H1 (cell line): ENCODE results near the gene GLDC. TPM values are rescaled to one million over a fixed set of nuclear protein-coding genes. Genes with fewer than 3 reads are reported as not detected.

Experiments
- CTCF ChIA-PET: fragments of 300-600 bp; sonication (Branson Sonifier 250); formaldehyde crosslinking; loops from one replicate; lab custom pipeline; 2021; ENCODE audit not compliant: partially characterized antibody; lab: Charles Lee
- POLR2A ChIA-PET: fragments of 300-600 bp; sonication (Branson Sonifier 250); formaldehyde crosslinking; loops from one replicate; lab custom pipeline; 2021; ENCODE audit warnings: inconsistent platforms; ENCODE audit not compliant: partially characterized antibody; lab: Charles Lee
- DNase-seq, 2 experiments: peaks; one replicate each; pipeline versions ENCODE4 v3.0.0 to v3.0.0-alpha.2; 2010 to 2022; ENCODE audit warnings: low spot score in 2 of 2, low read depth in 1 of 2, mixed read lengths in 1 of 2
- FAIRE-seq: peaks from 2 replicates; lab custom pipeline; 2011; peaks lifted over from hg19 to GRCh38; lab: Jason Lieb, UNC
- H2AFZ ChIP-seq: 2 replicates; pipeline ENCODE4 v1.8.1; 2012; ENCODE audit warnings: low read length, inconsistent platforms
- H2AK5ac ChIP-seq: 2 replicates; pipeline ENCODE4 v1.6.1; 2013; ENCODE audit warnings: low read depth, low read length
- H2BK120ac ChIP-seq: replicated peaks from 2 replicates; pipeline ENCODE3; 2013; ENCODE audit warnings: low read depth, low read length, inconsistent platforms
- H2BK12ac ChIP-seq: 2 replicates; pipeline ENCODE4 v1.6.1; 2013; ENCODE audit warnings: low read depth, low read length
- H2BK15ac ChIP-seq: 2 replicates; pipeline ENCODE4 v1.6.1; 2013; ENCODE audit warnings: low read length
- H2BK20ac ChIP-seq: 2 replicates; pipeline ENCODE4 v1.6.1; 2013; ENCODE audit warnings: low read length
- H2BK5ac ChIP-seq: 2 replicates; pipeline ENCODE4 v1.6.1; 2013; ENCODE audit warnings: low read depth, low read length
- H3K14ac ChIP-seq: 2 replicates; pipeline ENCODE4 v1.6.1; 2013; ENCODE audit warnings: inconsistent platforms; ENCODE audit not compliant: insufficient read length
- H3K18ac ChIP-seq: 2 replicates; pipeline ENCODE4 v1.6.1; 2013; ENCODE audit warnings: low read length; ENCODE audit errors: extremely low read depth
- H3K23ac ChIP-seq: 2 replicates; pipeline ENCODE4 v1.6.1; 2013; ENCODE audit warnings: inconsistent platforms; ENCODE audit not compliant: insufficient read length
- H3K23me2 ChIP-seq: 2 replicates; pipeline ENCODE4 v1.6.1; 2013; ENCODE audit warnings: low read depth, low read length
- H3K27ac ChIP-seq: 2 replicates; pipeline ENCODE4 v1.6.1; 2011; ENCODE audit warnings: low read depth, low read length, inconsistent platforms
- H3K27me3 ChIP-seq, 4 experiments: replicated peaks in 1 of 4; 1 replicate in 1 of 4; 2 replicates in 3 of 4; pipeline versions ENCODE4 v1.6.1 to v1.8.1; 2011 to 2013; ENCODE audit warnings: low read length in 3 of 4, mild to moderate bottlenecking in 3 of 4, inconsistent platforms in 2 of 4, mixed read lengths in 2 of 4, moderate library complexity in 1 of 4; ENCODE audit not compliant: control insufficient read depth in 3 of 4, insufficient read depth in 3 of 4; ENCODE audit errors: extremely low read depth in 1 of 4
- H3K36me3 ChIP-seq, 4 experiments: 2 replicates each; pipeline versions ENCODE4 v1.6.1 to v1.8.1; 2011 to 2013; ENCODE audit warnings: mild to moderate bottlenecking in 4 of 4, low read length in 3 of 4, moderate library complexity in 2 of 4, control low read depth in 1 of 4, inconsistent platforms in 1 of 4; ENCODE audit not compliant: insufficient read depth in 4 of 4, control insufficient read depth in 2 of 4
- H3K4ac ChIP-seq: replicated peaks from 2 replicates; pipeline ENCODE3; 2013; ENCODE audit warnings: low read length, low read depth, mixed read lengths, inconsistent platforms; ENCODE audit not compliant: insufficient read length
- H3K4me1 ChIP-seq, 4 experiments: replicated peaks in 1 of 4; 1 replicate in 1 of 4; 2 replicates in 3 of 4; pipeline versions ENCODE4 v1.6.1 to v1.8.1; 2011 to 2013; ENCODE audit warnings: low read length in 3 of 4, inconsistent platforms in 2 of 4, mixed read lengths in 1 of 4; ENCODE audit not compliant: insufficient read depth in 4 of 4, control insufficient read depth in 3 of 4
- H3K4me2 ChIP-seq, 2 experiments: 2 replicates each; pipeline versions ENCODE4 v1.6.1 to v1.8.1; 2011 to 2013; ENCODE audit warnings: low read depth in 2 of 2, low read length in 2 of 2, control low read depth in 1 of 2, inconsistent platforms in 1 of 2, mild to moderate bottlenecking in 1 of 2; ENCODE audit not compliant: insufficient read depth in 1 of 2
- H3K4me3 ChIP-seq, 4 experiments: fragments of 200-600, 300-600 bp in 1 of 4; sonication (generic), shearing (Covaris generic), sonication (Bioruptor Twin) in 1 of 4; 2 replicates each; pipeline versions ENCODE4 v1.5.1 to v1.8.1; 2011 to 2016; ENCODE audit warnings: low read length in 4 of 4, low read depth in 3 of 4, control low read depth in 2 of 4, inconsistent platforms in 2 of 4, mild to moderate bottlenecking in 2 of 4, mixed read lengths in 1 of 4, moderate library complexity in 1 of 4; ENCODE audit not compliant: insufficient read depth in 2 of 4; ENCODE audit errors: extremely low read depth in 1 of 4
- H3K56ac ChIP-seq: replicated peaks from 2 replicates; pipeline ENCODE3; 2013; ENCODE audit warnings: low read depth, mild to moderate bottlenecking, mixed read lengths, low read length, inconsistent platforms; ENCODE audit not compliant: insufficient read length
- H3K79me1 ChIP-seq: 2 replicates; pipeline ENCODE4 v1.6.1; 2013; ENCODE audit warnings: low read depth, low read length, control low read depth
- H3K79me2 ChIP-seq, 2 experiments: 2 replicates each; pipeline versions ENCODE4 v1.6.1 to v1.8.1; 2012 to 2013; ENCODE audit warnings: low read length in 2 of 2, mild to moderate bottlenecking in 2 of 2, inconsistent platforms in 1 of 2; ENCODE audit not compliant: insufficient read depth in 2 of 2, control insufficient read depth in 1 of 2
- H3K9ac ChIP-seq, 4 experiments: replicated peaks in 1 of 4; 1 replicate in 1 of 4; 2 replicates in 3 of 4; pipeline versions ENCODE4 v1.6.1 to v1.8.1; 2011 to 2013; ENCODE audit warnings: low read depth in 3 of 4, low read length in 3 of 4, control low read depth in 2 of 4, mild to moderate bottlenecking in 2 of 4, moderate library complexity in 2 of 4, inconsistent platforms in 1 of 4; ENCODE audit errors: extremely low read depth in 1 of 4
- H3K9me3 ChIP-seq, 2 experiments: 2 replicates each; pipeline versions ENCODE4 v1.6.1 to v1.8.1; 2012 to 2013; ENCODE audit warnings: mild to moderate bottlenecking in 2 of 2, moderate library complexity in 2 of 2, control low read depth in 1 of 2, inconsistent platforms in 1 of 2, low read depth in 1 of 2, low read length in 1 of 2, mixed read lengths in 1 of 2; ENCODE audit not compliant: insufficient read depth in 2 of 2
- H4K20me1 ChIP-seq, 2 experiments: replicated peaks in 1 of 2; 2 replicates each; pipeline versions ENCODE3 to v1.8.1; 2011 to 2013; ENCODE audit warnings: inconsistent platforms in 2 of 2, low read length in 2 of 2, mild to moderate bottlenecking in 1 of 2; ENCODE audit not compliant: insufficient read depth in 2 of 2, control insufficient read depth in 1 of 2
- H4K5ac ChIP-seq: 2 replicates; pipeline ENCODE4 v1.6.1; 2013; ENCODE audit warnings: low read length, low read depth, mixed read lengths, inconsistent platforms; ENCODE audit not compliant: insufficient read length
- H4K8ac ChIP-seq: 2 replicates; pipeline ENCODE4 v1.8.0; 2013; ENCODE audit warnings: mild to moderate bottlenecking, moderate library complexity, low read length, inconsistent platforms; ENCODE audit not compliant: insufficient read depth; ENCODE audit errors: extremely low read depth
- H4K91ac ChIP-seq: replicated peaks from 2 replicates; pipeline ENCODE3; 2013; ENCODE audit warnings: low read length, mixed read lengths, inconsistent platforms; ENCODE audit not compliant: insufficient read length
- ASH2L ChIP-seq: fragments of 200-600, 300-600 bp; sonication (generic); IDR thresholded peaks from one replicate; pipeline ENCODE4 v1.7.1; 2017; ENCODE audit warnings: low read length
- CBX5 ChIP-seq: fragments of 300-800, 300-1000 bp; sonication (generic); IDR thresholded peaks from 2 replicates; pipeline ENCODE4 v1.7.1; 2016; ENCODE audit warnings: antibody characterized with exemption, low read length, low read depth
- EGR1 ChIP-seq: IDR thresholded peaks from 2 replicates; pipeline ENCODE4 v1.6.1; 2011; ENCODE audit warnings: low read depth, low read length, borderline replicate concordance
- GTF2F1 ChIP-seq: IDR thresholded peaks from 2 replicates; pipeline ENCODE4 v1.6.1; 2012; ENCODE audit warnings: low read depth, low read length, improper control_type of control experiment, borderline replicate concordance
- JUN ChIP-seq: IDR thresholded peaks from 2 replicates; pipeline ENCODE4 v1.6.1; 2011; ENCODE audit warnings: low read depth, mild to moderate bottlenecking, improper control_type of control experiment, low read length
- JUND ChIP-seq: IDR thresholded peaks from 2 replicates; pipeline ENCODE4 v1.6.1; 2011; ENCODE audit warnings: mild to moderate bottlenecking, improper control_type of control experiment, low read length
- NRF1 ChIP-seq: IDR thresholded peaks from 2 replicates; pipeline ENCODE4 v1.6.1; 2011; ENCODE audit warnings: mild to moderate bottlenecking, low read depth, low read length, improper control_type of control experiment
- RBBP5 ChIP-seq: IDR thresholded peaks from 2 replicates; pipeline ENCODE4 v1.7.1; 2012; ENCODE audit warnings: low read depth, mild to moderate bottlenecking, inconsistent platforms, low read length, moderate library complexity, borderline replicate concordance
- SIN3A ChIP-seq, 2 experiments: IDR thresholded peaks in 1 of 2; conservative IDR thresholded peaks in 1 of 2; 2 replicates each; pipeline ENCODE4 v1.6.1; 2011 to 2012; ENCODE audit warnings: low read length in 2 of 2, improper control_type of control experiment in 1 of 2, low read depth in 1 of 2, mild to moderate bottlenecking in 1 of 2
- SIX5 ChIP-seq: IDR thresholded peaks from 2 replicates; pipeline ENCODE4 v1.6.1; 2011; ENCODE audit warnings: mild to moderate bottlenecking, low read depth, low read length
- SP1 ChIP-seq: IDR thresholded peaks from 2 replicates; pipeline ENCODE4 v1.6.1; 2011; ENCODE audit warnings: low read depth, low read length
- TAF1 ChIP-seq: IDR thresholded peaks from 2 replicates; pipeline ENCODE4 v1.6.1; 2011; ENCODE audit warnings: mild to moderate bottlenecking, low read depth, low read length
- USF2 ChIP-seq: IDR thresholded peaks from 2 replicates; pipeline ENCODE4 v1.6.1; 2011; ENCODE audit warnings: low read length, improper control_type of control experiment
- ZNF274 ChIP-seq: IDR thresholded peaks from 2 replicates; pipeline ENCODE4 v1.7.0; 2012; ENCODE audit warnings: low read length, borderline replicate concordance; ENCODE audit errors: extremely low read depth
- WGBS, 2 experiments: shearing (Covaris generic) in 1 of 2; methylation state at CpG; one replicate each; pipeline versions ENCODE4 v1.1.6 to v1.1.7; 2013 to 2015; ENCODE audit warnings: low lambda C conversion rate in 2 of 2, mixed read lengths in 2 of 2, inconsistent platforms in 1 of 2, low coverage in 1 of 2, missing lambda C conversion rate in 1 of 2; ENCODE audit not compliant: insufficient replicate concordance in 2 of 2, insufficient coverage in 1 of 2, insufficient read length in 1 of 2; ENCODE audit errors: extremely low coverage in 1 of 2, missing lambda C conversion rate in 1 of 2; 5-methylcytosine and 5-hydroxymethylcytosine counted together
- polyA plus RNA-seq, 7 experiments: library from polyadenylated mRNA; depleted of rRNA in 3 of 7; stranded (reverse) in 5 of 7; unstranded in 2 of 7; fragments of >200 nt in 5 of 7; fragments of 200-250 nt in 2 of 7; gene quantifications; 1 replicate in 5 of 7; 2 replicates in 1 of 7; 4 replicates in 1 of 7; pipeline versions ENCODE4 v1.2.1 to v1.2.3, GENCODE V29; 2011 to 2013; ENCODE audit warnings: missing spikeins in 2 of 7, mixed read lengths in 2 of 7
- total RNA-seq: library from RNA; stranded (reverse); fragmentation: NEBNext Ultra II Directional; extraction: Animal tissue kit (Norgen Biotek cat#: 25700); gene quantifications from 2 replicates; pipeline ENCODE4 v1.2.1, GENCODE V29; 2021

Gene GLDC
- total and polyA plus RNA-seq, 2 of the 8 experiments (the other 6 are each of a cell fraction or from before 2014, with no cell fraction given) = 48.8 to 101 TPM

GRCh38 chr9:6564868-6565267, 80.7 kb downstream of the GLDC start:
- no peak overlapping the region for H2BK120ac ChIP-seq
- H3K79me1 ChIP-seq = no peaks in the 10 kb centered on the region
- no peak overlapping the region for H3K4ac ChIP-seq
- no peak overlapping the region for H3K14ac ChIP-seq
- no peaks in the 10 kb centered on the region for H3K27me3 ChIP-seq
- H3K56ac ChIP-seq = no peak overlapping the region
- no peak overlapping the region for H2BK15ac ChIP-seq
- FAIRE-seq (no peak), DNase-seq (no peak)
- no peak overlapping the region for H4K5ac ChIP-seq
- H2BK12ac ChIP-seq = no peak overlapping the region
- no peak overlapping the region for H4K8ac ChIP-seq
- H3K4me2 ChIP-seq = no peak overlapping the region
- no peak overlapping the region for H2BK20ac ChIP-seq
- POLR2A ChIA-PET = no interaction called here
- no peak overlapping the region for H4K91ac ChIP-seq
- H4K20me1 ChIP-seq = no peaks in the 10 kb centered on the region
- H3K23ac ChIP-seq = no peak overlapping the region
- no peak overlapping the region for H3K4me3 ChIP-seq
- no peaks in the 10 kb centered on the region for H3K23me2 ChIP-seq
- H3K27ac ChIP-seq = no peak overlapping the region
- no peak overlapping the region for H3K9ac ChIP-seq
- peaks cover 0 to 9% (median 0%) of the 10 kb centered on the region in 4 experiments; a peak in 5 of 8 replicates for H3K36me3 ChIP-seq
- WGBS, 2 experiments = 94% methylated on average over 3 of the region's 3 CpGs; no CpG with 5 or more reads in 1 of the 2 experiments
- H3K79me2 ChIP-seq = no peaks in the 10 kb centered on the region
- no peaks in the 10 kb centered on the region for H3K4me1 ChIP-seq
- H2AFZ ChIP-seq = no peak overlapping the region
- H3K18ac ChIP-seq = no peak overlapping the region
- CTCF ChIA-PET = interaction anchor here (0.6 to 1.0 kb wide), 3 partner anchors 20 to 348 kb away, joined by 3 to 5 read pairs (median 3); no protein-coding TSS in a partner anchor
- H2AK5ac ChIP-seq = no peak overlapping the region
- no peaks in the 10 kb centered on the region for H3K9me3 ChIP-seq
- H2BK5ac ChIP-seq = no peak overlapping the region
- TF ChIP-seq EGR1 = no peak
- TF ChIP-seq TAF1 = no peak
- no peak for TF ChIP-seq ASH2L
- TF ChIP-seq ZNF274 = no peak
- no peak for TF ChIP-seq NRF1
- TF ChIP-seq SP1 = no peak
- TF ChIP-seq GTF2F1 = no peak
- no peak for TF ChIP-seq RBBP5
- TF ChIP-seq SIX5 = no peak
- TF ChIP-seq USF2 = no peak
- no peak for TF ChIP-seq JUND
- no peak for TF ChIP-seq JUN
- no peak for TF ChIP-seq SIN3A (conservative IDR thresholded peaks at IDR 0.05 in 1 of 2, IDR thresholded peaks at IDR 0.05 in 1 of 2; ENCODE audit: low read depth in 1 of 2, low read length in 2 of 2)
- TF ChIP-seq CBX5 = no peak
